ENCODE results near the gene SEL1L2.

The SEL1L2 gene

GRCh38 chr20:13909067-13909466 lies 81.3 kb downstream of the SEL1L2 start:
- Histone ChIP-seq H3K4me3 (ENCODE audit: low read length in 2 of 2) (no peak overlapping the region), H3K36me3 (ENCODE audit: control insufficient read depth in 2 of 2, insufficient read depth in 2 of 2, low read length in 2 of 2) (no peaks in the 10 kb centered on the region), H3K9me3 (ENCODE audit: control insufficient read depth in 2 of 2, low read length in 2 of 2) (no peaks in the 10 kb centered on the region), H3K27me3 (ENCODE audit: control insufficient read depth in 2 of 2, insufficient read depth in 2 of 2, low read length in 2 of 2) (no peaks in the 10 kb centered on the region), H3K27ac (ENCODE audit: low read depth in 2 of 2, low read length in 2 of 2) (no peak overlapping the region), H3K4me1 (ENCODE audit: control insufficient read depth in 2 of 2, insufficient read depth in 2 of 2, low read length in 2 of 2) (no peaks in the 10 kb centered on the region), H3K9ac (ENCODE audit: low read depth in 1 of 2, low read length in 2 of 2) (no peak overlapping the region)

DNA sequence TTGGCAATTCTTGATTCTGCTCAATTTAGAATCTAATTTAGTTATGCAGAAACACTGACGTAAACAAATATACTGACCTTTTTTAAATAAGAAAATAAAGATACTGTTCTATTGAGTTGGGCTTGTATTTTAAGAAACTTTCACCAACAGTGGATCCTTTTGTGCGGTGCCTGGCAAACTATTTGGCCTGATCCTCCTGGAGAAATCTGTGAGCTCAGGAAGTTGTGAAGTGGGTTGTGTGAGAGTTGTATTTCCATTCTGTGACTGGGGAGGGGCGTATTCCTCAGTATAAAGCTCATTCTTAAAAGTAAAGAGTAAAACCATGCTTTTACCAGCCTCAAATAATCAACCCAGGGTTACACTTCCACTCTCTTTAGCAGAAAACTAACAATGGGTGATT lies 85.6 kb downstream of the SEL1L2 start:
- Histone ChIP-seq H3K27ac (ENCODE audit: low read depth in 2 of 2, low read length in 2 of 2) (no peak overlapping the region), H3K4me3 (ENCODE audit: low read length in 2 of 2) (no peak overlapping the region), H3K9me3 (ENCODE audit: control insufficient read depth in 2 of 2, low read length in 2 of 2) (no peaks in the 10 kb centered on the region), H3K9ac (ENCODE audit: low read depth in 1 of 2, low read length in 2 of 2) (no peak overlapping the region), H3K4me1 (ENCODE audit: control insufficient read depth in 2 of 2, insufficient read depth in 2 of 2, low read length in 2 of 2) (no peaks in the 10 kb centered on the region), H3K36me3 (ENCODE audit: control insufficient read depth in 2 of 2, insufficient read depth in 2 of 2, low read length in 2 of 2) (no peaks in the 10 kb centered on the region), H3K27me3 (ENCODE audit: control insufficient read depth in 2 of 2, insufficient read depth in 2 of 2, low read length in 2 of 2) (no peaks in the 10 kb centered on the region)

- Histone ChIP-seq H3K4me3 (ENCODE audit: low read length in 2 of 2) (no peak overlapping the region), H3K4me1 (ENCODE audit: control insufficient read depth in 2 of 2, insufficient read depth in 2 of 2, low read length in 2 of 2) (no peaks in the 10 kb centered on the region), H3K9me3 (ENCODE audit: control insufficient read depth in 2 of 2, low read length in 2 of 2) (no peaks in the 10 kb centered on the region), H3K36me3 (ENCODE audit: control insufficient read depth in 2 of 2, insufficient read depth in 2 of 2, low read length in 2 of 2) (no peaks in the 10 kb centered on the region), H3K27ac (ENCODE audit: low read depth in 2 of 2, low read length in 2 of 2) (no peak overlapping the region), H3K9ac (ENCODE audit: low read depth in 1 of 2, low read length in 2 of 2) (no peak overlapping the region), H3K27me3 (ENCODE audit: control insufficient read depth in 2 of 2, insufficient read depth in 2 of 2, low read length in 2 of 2) (no peaks in the 10 kb centered on the region)
Observed at GRCh38 chr20:13900496-13900895, 89.9 kb downstream of the SEL1L2 start.

DNA sequence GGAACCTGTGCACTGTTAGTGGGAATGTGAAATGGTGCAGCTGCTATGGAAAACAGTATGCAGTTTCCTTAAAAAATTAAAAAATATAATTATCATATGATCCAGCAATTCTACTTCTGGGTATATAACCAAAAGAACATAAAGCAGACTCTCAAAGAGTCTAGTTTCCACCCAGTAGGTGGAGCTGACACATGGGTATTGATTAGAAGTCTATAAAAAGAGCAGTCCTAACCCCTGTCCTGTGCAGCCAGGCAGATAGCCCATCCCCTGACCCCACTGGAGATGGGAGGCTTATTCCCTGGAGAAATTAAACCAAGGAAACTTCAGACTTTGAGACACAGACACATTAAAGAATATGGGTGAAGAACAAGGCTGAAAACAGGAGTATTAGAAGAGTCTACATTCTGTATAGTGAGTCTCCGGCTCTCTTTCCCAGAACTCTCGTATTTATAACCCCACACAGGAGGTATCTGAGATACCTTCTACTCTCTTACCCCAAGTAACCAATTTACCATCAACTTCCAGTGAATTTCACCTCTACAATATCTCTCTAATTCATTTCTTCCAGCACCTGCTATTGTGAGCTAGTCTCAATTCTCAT lies 92.3 kb downstream of the SEL1L2 start:
- Histone ChIP-seq H3K27ac (ENCODE audit: low read depth in 2 of 2, low read length in 2 of 2) (no peak overlapping the region), H3K9ac (ENCODE audit: low read depth in 1 of 2, low read length in 2 of 2) (no peak overlapping the region), H3K4me3 (ENCODE audit: low read length in 2 of 2) (no peak overlapping the region), H3K27me3 (ENCODE audit: control insufficient read depth in 2 of 2, insufficient read depth in 2 of 2, low read length in 2 of 2) (no peaks in the 10 kb centered on the region), H3K36me3 (ENCODE audit: control insufficient read depth in 2 of 2, insufficient read depth in 2 of 2, low read length in 2 of 2) (no peaks in the 10 kb centered on the region), H3K9me3 (ENCODE audit: control insufficient read depth in 2 of 2, low read length in 2 of 2) (no peaks in the 10 kb centered on the region), H3K4me1 (ENCODE audit: control insufficient read depth in 2 of 2, insufficient read depth in 2 of 2, low read length in 2 of 2) (no peaks in the 10 kb centered on the region)

GRCh38 chr20:13891575-13891974 lies 98.8 kb downstream of the SEL1L2 start:
- Histone ChIP-seq H3K4me3 (ENCODE audit: low read length in 2 of 2) (no peak overlapping the region), H3K9me3 (ENCODE audit: control insufficient read depth in 2 of 2, low read length in 2 of 2) (no peaks in the 10 kb centered on the region), H3K27ac (ENCODE audit: low read depth in 2 of 2, low read length in 2 of 2) (no peak overlapping the region), H3K4me1 (ENCODE audit: control insufficient read depth in 2 of 2, insufficient read depth in 2 of 2, low read length in 2 of 2) (no peaks in the 10 kb centered on the region), H3K27me3 (ENCODE audit: control insufficient read depth in 2 of 2, insufficient read depth in 2 of 2, low read length in 2 of 2) (no peaks in the 10 kb centered on the region), H3K9ac (ENCODE audit: low read depth in 1 of 2, low read length in 2 of 2) (no peak overlapping the region), H3K36me3 (ENCODE audit: control insufficient read depth in 2 of 2, insufficient read depth in 2 of 2, low read length in 2 of 2) (no peaks in the 10 kb centered on the region)

DNA sequence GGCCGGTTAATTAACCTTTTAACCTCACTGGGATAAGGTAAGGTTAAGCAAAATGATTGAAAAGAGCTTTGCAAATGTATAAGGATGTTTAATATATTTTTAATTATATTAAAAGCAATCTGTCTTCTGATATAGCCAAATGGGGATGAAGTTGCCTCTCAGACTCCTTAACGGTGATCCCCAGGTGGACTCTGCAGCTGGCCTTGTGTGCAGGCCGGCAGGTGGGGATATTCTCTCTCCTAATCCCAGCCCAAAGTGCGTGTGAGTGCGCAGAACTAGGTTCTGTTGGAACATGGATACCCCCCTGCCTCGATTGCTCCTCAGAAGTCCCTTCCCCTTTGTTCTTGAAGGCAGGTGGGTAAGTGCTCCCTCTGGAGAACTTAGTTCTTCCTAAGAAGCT lies 105.6 kb downstream of the SEL1L2 start:
- H3K4me3 ChIP-seq (ENCODE audit: low read length in 2 of 2) = no peak overlapping the region
- peaks cover 0 to 2% of the 10 kb centered on the region in 2 donors for H3K27me3 ChIP-seq (ENCODE audit: control insufficient read depth in 2 of 2, insufficient read depth in 2 of 2, low read length in 2 of 2)
- no peak overlapping the region for H3K27ac ChIP-seq (ENCODE audit: low read depth in 2 of 2, low read length in 2 of 2)
- H3K4me1 ChIP-seq (ENCODE audit: control insufficient read depth in 2 of 2, insufficient read depth in 2 of 2, low read length in 2 of 2) = no peaks in the 10 kb centered on the region
- H3K9me3 ChIP-seq (ENCODE audit: control insufficient read depth in 2 of 2, low read length in 2 of 2) = no peaks in the 10 kb centered on the region
- no peaks in the 10 kb centered on the region for H3K36me3 ChIP-seq (ENCODE audit: control insufficient read depth in 2 of 2, insufficient read depth in 2 of 2, low read length in 2 of 2)
- H3K9ac ChIP-seq (ENCODE audit: low read depth in 1 of 2, low read length in 2 of 2) = no peak overlapping the region

DNA sequence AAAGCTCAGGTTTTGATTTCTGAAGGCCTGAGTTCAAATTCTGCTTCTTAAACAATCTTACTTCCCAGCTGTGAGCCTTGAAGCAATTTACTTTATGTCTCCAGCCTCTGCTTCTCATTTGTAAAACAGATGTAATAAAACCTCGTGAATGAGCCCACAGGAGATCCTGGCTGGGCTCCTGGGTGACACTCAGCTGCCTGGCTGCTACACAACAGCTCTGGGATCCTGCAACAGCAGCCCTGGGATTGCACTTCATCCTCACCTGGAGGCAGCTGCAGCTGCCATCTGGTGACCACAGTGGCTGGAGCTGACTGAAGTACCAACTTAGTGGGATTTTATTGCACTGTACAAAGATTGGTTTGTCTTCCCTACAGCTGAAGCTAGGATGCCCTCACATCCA lies 107.0 kb downstream of the SEL1L2 start:
- H3K9ac ChIP-seq (ENCODE audit: low read depth in 1 of 2, low read length in 2 of 2) = no peak overlapping the region
- H3K36me3 ChIP-seq (ENCODE audit: control insufficient read depth in 2 of 2, insufficient read depth in 2 of 2, low read length in 2 of 2) = no peaks in the 10 kb centered on the region
- peaks cover 0 to 2% of the 10 kb centered on the region in 2 donors for H3K27me3 ChIP-seq (ENCODE audit: control insufficient read depth in 2 of 2, insufficient read depth in 2 of 2, low read length in 2 of 2)
- H3K9me3 ChIP-seq (ENCODE audit: control insufficient read depth in 2 of 2, low read length in 2 of 2) = no peaks in the 10 kb centered on the region
- H3K4me1 ChIP-seq (ENCODE audit: control insufficient read depth in 2 of 2, insufficient read depth in 2 of 2, low read length in 2 of 2) = no peaks in the 10 kb centered on the region
- H3K27ac ChIP-seq (ENCODE audit: low read depth in 2 of 2, low read length in 2 of 2) = no peak overlapping the region
- no peak overlapping the region for H3K4me3 ChIP-seq (ENCODE audit: low read length in 2 of 2)

- H3K27ac ChIP-seq (ENCODE audit: low read depth in 2 of 2, low read length in 2 of 2) = peak overlapping the region in 1 of 2 donors; percentile 29
- no peaks in the 10 kb centered on the region for H3K36me3 ChIP-seq (ENCODE audit: control insufficient read depth in 2 of 2, insufficient read depth in 2 of 2, low read length in 2 of 2)
- no peak overlapping the region for H3K9ac ChIP-seq (ENCODE audit: low read depth in 1 of 2, low read length in 2 of 2)
- no peak overlapping the region for H3K4me3 ChIP-seq (ENCODE audit: low read length in 2 of 2)
- no peaks in the 10 kb centered on the region for H3K9me3 ChIP-seq (ENCODE audit: control insufficient read depth in 2 of 2, low read length in 2 of 2)
- no peaks in the 10 kb centered on the region for H3K4me1 ChIP-seq (ENCODE audit: control insufficient read depth in 2 of 2, insufficient read depth in 2 of 2, low read length in 2 of 2)
- peaks cover 0 to 2% of the 10 kb centered on the region in 2 donors for H3K27me3 ChIP-seq (ENCODE audit: control insufficient read depth in 2 of 2, insufficient read depth in 2 of 2, low read length in 2 of 2)
Observed at GRCh38 chr20:13878566-13878965, 111.8 kb downstream of the SEL1L2 start.

- no peak overlapping the region for H3K9ac ChIP-seq (ENCODE audit: low read depth in 1 of 2, low read length in 2 of 2)
- H3K4me1 ChIP-seq (ENCODE audit: control insufficient read depth in 2 of 2, insufficient read depth in 2 of 2, low read length in 2 of 2) = no peaks in the 10 kb centered on the region
- H3K36me3 ChIP-seq (ENCODE audit: control insufficient read depth in 2 of 2, insufficient read depth in 2 of 2, low read length in 2 of 2) = no peaks in the 10 kb centered on the region
- H3K27ac ChIP-seq (ENCODE audit: low read depth in 2 of 2, low read length in 2 of 2) = no peak overlapping the region
- H3K27me3 ChIP-seq (ENCODE audit: control insufficient read depth in 2 of 2, insufficient read depth in 2 of 2, low read length in 2 of 2) = peaks cover 0 to 2% of the 10 kb centered on the region in 2 donors
- H3K9me3 ChIP-seq (ENCODE audit: control insufficient read depth in 2 of 2, low read length in 2 of 2) = no peaks in the 10 kb centered on the region
- no peak overlapping the region for H3K4me3 ChIP-seq (ENCODE audit: low read length in 2 of 2)
Observed at GRCh38 chr20:13877793-13878192, 112.6 kb downstream of the SEL1L2 start.

DNA sequence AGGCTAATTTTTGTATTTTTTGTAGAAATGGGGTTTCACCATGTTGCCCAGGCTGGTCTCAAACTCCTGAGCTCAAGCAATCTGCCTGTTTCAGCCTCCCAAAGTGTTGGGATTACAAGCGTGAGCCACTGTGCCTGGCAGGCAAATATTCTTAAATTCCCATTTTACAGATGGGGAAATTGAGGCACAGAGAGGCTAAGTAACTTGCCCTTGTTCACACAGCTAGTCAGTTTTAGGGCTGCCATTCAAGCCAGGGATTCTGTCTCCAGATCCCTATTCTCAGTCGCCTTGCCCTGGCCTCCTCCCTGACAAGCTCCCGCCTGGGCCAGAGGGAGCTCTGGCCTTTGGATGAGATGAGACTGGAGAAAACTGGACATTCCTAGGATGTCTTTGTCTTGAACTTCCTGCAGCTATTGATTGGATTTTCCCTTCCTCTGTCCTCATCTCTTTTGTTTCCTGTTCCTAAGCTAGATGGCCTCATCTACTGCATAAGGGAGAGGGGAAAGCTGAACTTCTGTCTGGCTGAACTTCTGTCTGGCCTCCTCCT lies 115.1 kb downstream of the SEL1L2 start:
- Histone ChIP-seq H3K9me3 (ENCODE audit: control insufficient read depth in 2 of 2, low read length in 2 of 2) (no peaks in the 10 kb centered on the region), H3K4me3 (ENCODE audit: low read length in 2 of 2) (no peak overlapping the region), H3K9ac (ENCODE audit: low read depth in 1 of 2, low read length in 2 of 2) (no peak overlapping the region), H3K36me3 (ENCODE audit: control insufficient read depth in 2 of 2, insufficient read depth in 2 of 2, low read length in 2 of 2) (no peaks in the 10 kb centered on the region), H3K27me3 (ENCODE audit: control insufficient read depth in 2 of 2, insufficient read depth in 2 of 2, low read length in 2 of 2) (peaks cover 0 to 1% of the 10 kb centered on the region in 2 donors), H3K27ac (ENCODE audit: low read depth in 2 of 2, low read length in 2 of 2) (no peak overlapping the region), H3K4me1 (ENCODE audit: control insufficient read depth in 2 of 2, insufficient read depth in 2 of 2, low read length in 2 of 2) (no peaks in the 10 kb centered on the region)

Measured in mucosa of rectum (tissue), 2 donors.